Measurements from ENCODE around the gene SLK. TPM values are rescaled to one million over a fixed set of nuclear protein-coding genes. Genes with fewer than 3 reads are reported as not detected.

Gene SLK
- total RNA-seq, 1 experiment from 2014 or later = 71.9 TPM

GRCh38 chr10:104036518-104037260 lies 69.7 kb downstream of the SLK start:
- intact Hi-C loops (cut with micrococcal nuclease) = no loop called here
- no TSS peak for BruUV-seq (replicated peaks)
- H3K27me3 Mint-ChIP-seq (ENCODE audit: insufficient read depth, unreplicated experiment) = no peaks in the 10 kb centered on the region
- no peak overlapping the region for H3K4me3 Mint-ChIP-seq (ENCODE audit: unreplicated experiment)
- peak overlapping the region; percentile 28 for H3K27ac Mint-ChIP-seq (ENCODE audit: low read depth, unreplicated experiment)
- TF ChIP-seq CTCF (IDR thresholded peaks at IDR 0.05; ENCODE audit: unreplicated experiment) = no peak
- CTCF ChIA-PET = interaction anchor here (0.7 to 1.1 kb wide), 3 partner anchors 88 to 143 kb away, joined by 3 to 4 read pairs (median 4); no protein-coding TSS in a partner anchor
- peaks cover 90% of the 10 kb centered on the region for H3K36me3 Mint-ChIP-seq (ENCODE audit: insufficient read depth, unreplicated experiment)
- no peak for DNase-seq (ENCODE audit: unreplicated experiment)
- POLR2A ChIA-PET = interaction anchor here (0.7 to 1.4 kb wide), 4 partner anchors 37 to 156 kb away, joined by 3 to 5 read pairs (median 4); no protein-coding TSS in a partner anchor
- no peaks in the 10 kb centered on the region for H3K4me1 Mint-ChIP-seq (ENCODE audit: insufficient read depth, unreplicated experiment)
- no peaks in the 10 kb centered on the region for H3K9me3 Mint-ChIP-seq (ENCODE audit: unreplicated experiment)

- Mint-ChIP-seq H3K27ac (ENCODE audit: low read depth, unreplicated experiment) (no peak overlapping the region), H3K36me3 (ENCODE audit: insufficient read depth, unreplicated experiment) (peaks cover 90% of the 10 kb centered on the region), H3K27me3 (ENCODE audit: insufficient read depth, unreplicated experiment) (no peaks in the 10 kb centered on the region), H3K4me1 (ENCODE audit: insufficient read depth, unreplicated experiment) (no peaks in the 10 kb centered on the region), H3K9me3 (ENCODE audit: unreplicated experiment) (no peaks in the 10 kb centered on the region), H3K4me3 (ENCODE audit: unreplicated experiment) (no peak overlapping the region)
- BruUV-seq (replicated peaks) = no TSS peak
- no peak for DNase-seq (ENCODE audit: unreplicated experiment)
- intact Hi-C loops (cut with micrococcal nuclease) = no loop called here
- CTCF ChIA-PET = interaction anchor here (0.6 to 1.4 kb wide), 9 partner anchors 8 to 164 kb away, joined by 3 to 5 read pairs (median 3); no protein-coding TSS in a partner anchor
- no peak for TF ChIP-seq CTCF (IDR thresholded peaks at IDR 0.05; ENCODE audit: unreplicated experiment)
- POLR2A ChIA-PET = interaction anchor here (0.6 to 1.9 kb wide), 10 partner anchors 7 to 156 kb away, joined by 3 to 18 read pairs (median 4); partner anchors contain the start of gene SFR1
Measured at GRCh38 chr10:104037261-104037951, 70.5 kb downstream of the SLK start.

GRCh38 chr10:104038537-104038936 lies 71.6 kb downstream of the SLK start:
- H3K9me3 Mint-ChIP-seq (ENCODE audit: unreplicated experiment) = no peaks in the 10 kb centered on the region
- H3K27me3 Mint-ChIP-seq (ENCODE audit: insufficient read depth, unreplicated experiment) = no peaks in the 10 kb centered on the region
- H3K4me3 Mint-ChIP-seq (ENCODE audit: unreplicated experiment) = no peak overlapping the region
- ChIA-PET CTCF (interaction anchor here (0.7 to 1.4 kb wide), 5 partner anchors 9 to 153 kb away, joined by 3 to 5 read pairs (median 3); no protein-coding TSS in a partner anchor), POLR2A (interaction anchor here (0.6 to 1.9 kb wide), 8 partner anchors 8 to 154 kb away, joined by 3 to 18 read pairs (median 4); partner anchors contain the start of gene SFR1)
- no peak overlapping the region for H3K27ac Mint-ChIP-seq (ENCODE audit: low read depth, unreplicated experiment)
- peaks cover 90% of the 10 kb centered on the region for H3K36me3 Mint-ChIP-seq (ENCODE audit: insufficient read depth, unreplicated experiment)
- no peaks in the 10 kb centered on the region for H3K4me1 Mint-ChIP-seq (ENCODE audit: insufficient read depth, unreplicated experiment)
- no peak for DNase-seq (ENCODE audit: unreplicated experiment)
- TF ChIP-seq CTCF (IDR thresholded peaks at IDR 0.05; ENCODE audit: unreplicated experiment) = no peak
- intact Hi-C loops (cut with micrococcal nuclease) = no loop called here
- no TSS peak for BruUV-seq (replicated peaks)

Data from MCF 10A (cell line).